GM23248 (cell line): ENCODE data around the gene LIMA1. TPM values are rescaled to one million over a fixed set of nuclear protein-coding genes. Genes with fewer than 3 reads are reported as not detected.
"Not testable (repeated sequence)": the region's sequence is repeated elsewhere in the genome, so short reads cannot be mapped to it uniquely, and the experiment has no call there.

Experiments
- DNase-seq: peaks from one replicate; pipeline ENCODE4 v3.0.0-alpha.2; 2015
- H2AFZ ChIP-seq: fragments of 200-600 bp; sonication (generic); 2 replicates; pipeline ENCODE4 v1.6.1; 2016; ENCODE audit warnings: antibody characterized with exemption
- H3F3A ChIP-seq: fragments of 200-600 bp; sonication (generic); 2 replicates; pipeline ENCODE4 v1.6.1; 2016; ENCODE audit warnings: mild to moderate bottlenecking, antibody characterized with exemption, mixed run types; ENCODE audit not compliant: insufficient read depth
- H3K27ac ChIP-seq: fragments of 200-600 bp; sonication (generic); 2 replicates; pipeline ENCODE4 v1.5.1; 2016; ENCODE audit warnings: mild to moderate bottlenecking
- H3K27me3 ChIP-seq: fragments of 200-600 bp; sonication (generic); replicated peaks from 2 replicates; pipeline ENCODE4 v1.6.1; 2016; ENCODE audit warnings: mild to moderate bottlenecking; ENCODE audit not compliant: insufficient read depth
- H3K36me3 ChIP-seq: fragments of 200-600 bp; sonication (generic); 2 replicates; pipeline ENCODE4 v1.6.1; 2016; ENCODE audit warnings: low read depth, mild to moderate bottlenecking
- H3K4me1 ChIP-seq: fragments of 200-600 bp; sonication (generic); 2 replicates; pipeline ENCODE4 v1.6.1; 2016; ENCODE audit warnings: mild to moderate bottlenecking; ENCODE audit not compliant: insufficient read depth
- H3K4me2 ChIP-seq: fragments of 200-600 bp; sonication (generic); one replicate; pipeline ENCODE4 v1.6.1; 2016; ENCODE audit warnings: mild to moderate bottlenecking; ENCODE audit not compliant: unreplicated experiment
- H3K4me3 ChIP-seq: fragments of 200-600 bp; sonication (generic); 2 replicates; pipeline ENCODE4 v1.5.1; 2016; ENCODE audit warnings: mild to moderate bottlenecking
- H3K79me2 ChIP-seq: fragments of 200-600 bp; sonication (generic); 2 replicates; pipeline ENCODE4 v1.6.1; 2016; ENCODE audit warnings: mild to moderate bottlenecking; ENCODE audit not compliant: insufficient read depth
- H3K9ac ChIP-seq: fragments of 200-600 bp; sonication (generic); 2 replicates; pipeline ENCODE4 v1.6.1; 2016; ENCODE audit warnings: mild to moderate bottlenecking
- H3K9me2 ChIP-seq: fragments of 200-600 bp; sonication (generic); 2 replicates; pipeline ENCODE4 v1.6.1; 2016; ENCODE audit warnings: mixed run types, mild to moderate bottlenecking, moderate library complexity; ENCODE audit not compliant: insufficient read depth
- H3K9me3 ChIP-seq: fragments of 200-600 bp; sonication (generic); one replicate; pipeline ENCODE4 v1.6.1; 2017; ENCODE audit warnings: low read depth
- H4K20me1 ChIP-seq: fragments of 200-600 bp; sonication (generic); 2 replicates; pipeline ENCODE4 v1.6.0; 2016; ENCODE audit not compliant: insufficient read depth
- EZH2 ChIP-seq: fragments of 200-600 bp; sonication (generic); IDR thresholded peaks from 2 replicates; pipeline ENCODE4 v1.6.1; 2018; ENCODE audit warnings: antibody characterized with exemption, mild to moderate bottlenecking; ENCODE audit not compliant: insufficient read depth, poor library complexity, severe bottlenecking
- EZH2phosphoT487 ChIP-seq: fragments of 200-600 bp; sonication (generic); IDR thresholded peaks from 2 replicates; pipeline ENCODE4 v1.6.1; 2018; ENCODE audit warnings: antibody characterized with exemption, moderate library complexity, mild to moderate bottlenecking, low read depth; ENCODE audit not compliant: insufficient read depth
- WGBS, 2 experiments: methylation state at CpG; one replicate each; pipeline ENCODE4 v1.1.6; 2015 to 2017; ENCODE audit warnings: low lambda C conversion rate in 2 of 2, low coverage in 1 of 2; ENCODE audit errors: missing lambda C conversion rate in 2 of 2; 5-methylcytosine and 5-hydroxymethylcytosine counted together
- in situ Hi-C: fragments of 300-500 bp; cut with MboI; formaldehyde crosslinking; loops from 2 replicates; pipeline ENCODE4 v1.15.0; 2020
- polyA plus RNA-seq: library from polyadenylated mRNA; unstranded; fragments of >200 nt; fragmentation: Nextera tagmentation; extraction: Ambion mirVana; gene quantifications from 2 replicates; pipeline ENCODE4 v1.2.1, GENCODE V29; 2016
- total RNA-seq: library from RNA; depleted of rRNA; stranded (reverse); fragments of >200 nt; shearing (Covaris generic); gene quantifications from 2 replicates; pipeline ENCODE4 v1.2.3, GENCODE V29; 2014

The LIMA1 gene
- total and polyA plus RNA-seq, 2 experiments from 2014 or later, result 180 to 256 TPM

GRCh38 chr12:50279501-50279900 is 3.8 kb downstream of the LIMA1 start:
- Histone ChIP-seq H3K9me2 (no peaks in the 10 kb centered on the region), H3K4me3 (no peak overlapping the region), H3K9me3 (no peaks in the 10 kb centered on the region), H3K27ac (no peak overlapping the region), H3K4me1 (peaks cover 19% of the 10 kb centered on the region), H3K36me3 (no peaks in the 10 kb centered on the region), H2AFZ (no peak overlapping the region), H4K20me1 (no peaks in the 10 kb centered on the region), H3K79me2 (peaks cover 43% of the 10 kb centered on the region), H3K27me3 (no peaks in the 10 kb centered on the region), H3K9ac (no peak overlapping the region), H3F3A (0 out of 2 replicates have a peak, but pooled peaks cover 6% of the 10 kb centered on the region), H3K4me2 (no peak overlapping the region)
- no peak for TF ChIP-seq EZH2phosphoT487
- TF ChIP-seq EZH2, result no peak
- WGBS, 2 experiments, result 77 to 81% methylated on average over 4 of the region's 4 CpGs
- DNase-seq, result no peak
- in situ Hi-C loops, result no loop called here

DNA sequence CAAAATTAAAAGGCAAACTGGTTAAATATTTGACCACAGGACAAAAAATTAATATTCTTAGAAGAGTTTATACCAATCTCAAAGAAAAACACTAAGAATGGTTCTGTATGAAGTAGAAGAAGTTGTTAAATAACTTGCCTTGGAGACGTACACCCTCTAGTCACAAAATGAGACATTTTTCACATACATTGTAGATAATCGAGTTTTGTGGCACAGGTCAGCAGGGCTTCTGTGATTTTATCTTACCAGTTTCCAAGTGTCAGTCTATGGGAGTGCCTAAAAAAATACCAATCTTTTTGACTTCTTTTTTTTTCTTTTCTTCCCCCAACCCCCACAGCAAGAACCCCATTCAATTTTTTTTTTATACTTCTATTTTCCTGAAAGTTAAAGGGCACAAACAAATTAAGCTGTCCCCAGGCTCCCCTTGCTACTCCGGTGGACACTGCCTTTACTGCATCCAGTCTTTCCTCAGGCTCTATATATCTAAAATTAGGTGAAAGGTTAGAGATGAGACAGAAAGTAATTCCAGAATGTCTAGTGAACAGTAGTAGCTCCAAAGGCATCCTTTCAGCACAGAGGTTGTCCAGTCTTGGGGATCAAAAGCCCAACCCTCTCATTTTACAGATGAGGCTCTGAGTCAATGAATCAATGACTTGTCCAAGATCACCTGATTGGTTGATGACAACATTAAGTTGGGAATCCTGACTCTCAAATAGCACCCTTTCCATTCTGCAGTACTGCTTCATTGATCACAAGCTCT is 6.2 kb downstream of the LIMA1 start:
- DNase-seq, result peak; percentile 44
- Histone ChIP-seq H3K9me2 (no peaks in the 10 kb centered on the region), H3K4me2 (no peak overlapping the region), H3F3A (no peaks in the 10 kb centered on the region), H2AFZ (no peak overlapping the region), H3K4me3 (no peak overlapping the region), H3K9me3 (no peaks in the 10 kb centered on the region), H3K9ac (no peak overlapping the region), H3K27ac (no peak overlapping the region), H3K4me1 (peaks cover 10% of the 10 kb centered on the region), H3K27me3 (no peaks in the 10 kb centered on the region), H4K20me1 (no peaks in the 10 kb centered on the region), H3K36me3 (no peaks in the 10 kb centered on the region), H3K79me2 (peaks cover 24% of the 10 kb centered on the region)
- TF ChIP-seq EZH2 (no peak), EZH2phosphoT487 (no peak)
- WGBS, 2 experiments, result 88% methylated on average over 3 of the region's 3 CpGs
- in situ Hi-C loops, result no loop called here

- Histone ChIP-seq H4K20me1 (no peaks in the 10 kb centered on the region), H3K4me2 (no peak overlapping the region), H3K27ac (no peak overlapping the region), H3K27me3 (no peaks in the 10 kb centered on the region), H2AFZ (no peak overlapping the region), H3K9ac (no peak overlapping the region), H3K79me2 (peaks cover 14% of the 10 kb centered on the region; the same call in 1 of the 2 replicates), H3K4me3 (no peak overlapping the region), H3K9me2 (no peaks in the 10 kb centered on the region), H3K9me3 (no peaks in the 10 kb centered on the region), H3F3A (peaks cover 8% of the 10 kb centered on the region), H3K36me3 (no peaks in the 10 kb centered on the region), H3K4me1 (peaks cover 12% of the 10 kb centered on the region)
- 98 to 100% methylated on average over 2 of the region's 2 CpGs for WGBS, 2 experiments
- in situ Hi-C loops, result no loop called here
- DNase-seq, result no peak
- TF ChIP-seq EZH2, result no peak
- TF ChIP-seq EZH2phosphoT487, result no peak
Observed at GRCh38 chr12:50276068-50276467, 7.3 kb downstream of the LIMA1 start.

GRCh38 chr12:50275556-50275955 is 7.8 kb downstream of the LIMA1 start:
- H3K9me2 ChIP-seq, result no peaks in the 10 kb centered on the region
- H3F3A ChIP-seq, result peaks cover 8% of the 10 kb centered on the region
- H4K20me1 ChIP-seq, result no peaks in the 10 kb centered on the region
- H3K4me1 ChIP-seq, result peaks cover 12% of the 10 kb centered on the region
- peaks cover 9% of the 10 kb centered on the region; the same call in 1 of the 2 replicates for H3K79me2 ChIP-seq
- H3K27ac ChIP-seq, result no peak overlapping the region
- DNase-seq, result no peak
- TF ChIP-seq EZH2phosphoT487, result no peak
- no peak for TF ChIP-seq EZH2
- in situ Hi-C loops, result no loop called here
- no peak overlapping the region for H3K4me3 ChIP-seq
- WGBS, 2 experiments, result 21 to 41% methylated on average over 1 of the region's 1 CpG
- no peaks in the 10 kb centered on the region for H3K9me3 ChIP-seq
- no peak overlapping the region for H2AFZ ChIP-seq
- H3K9ac ChIP-seq, result no peak overlapping the region
- H3K36me3 ChIP-seq, result no peaks in the 10 kb centered on the region
- H3K4me2 ChIP-seq, result no peak overlapping the region
- no peaks in the 10 kb centered on the region for H3K27me3 ChIP-seq

GRCh38 chr12:50275127-50275526 is 8.2 kb downstream of the LIMA1 start:
- in situ Hi-C loops, H3K9me2 ChIP-seq, H2AFZ ChIP-seq, H3K9ac ChIP-seq, H3F3A ChIP-seq, H3K4me3 ChIP-seq, H3K27ac ChIP-seq, H4K20me1 ChIP-seq, H3K36me3 ChIP-seq, H3K9me3 ChIP-seq, H3K27me3 ChIP-seq, H3K4me2 ChIP-seq, DNase-seq, H3K79me2 ChIP-seq: not testable (repeated sequence)
- peaks cover 12% of the 10 kb centered on the region for H3K4me1 ChIP-seq
- 84 to 87% methylated on average over 5 of the region's 5 CpGs for WGBS, 2 experiments
